HG02588 (cell line): ENCODE results near the gene SEC23A.
A peak's percentile ranks its signal among the peaks of the same experiment; 100 is the strongest.
"Not testable (repeated sequence)": the region's sequence is repeated elsewhere in the genome, so short reads cannot be mapped to it uniquely, and the experiment has no call there.

Experiments used
- ATAC-seq: cut with Tn5 transposase; IDR thresholded peaks from one replicate; pipeline ENCODE4 v1.9.1; 2021; ENCODE audit warnings: mild to moderate bottlenecking, moderate library complexity; ENCODE audit not compliant: unreplicated experiment

SEC23A gene

DNA sequence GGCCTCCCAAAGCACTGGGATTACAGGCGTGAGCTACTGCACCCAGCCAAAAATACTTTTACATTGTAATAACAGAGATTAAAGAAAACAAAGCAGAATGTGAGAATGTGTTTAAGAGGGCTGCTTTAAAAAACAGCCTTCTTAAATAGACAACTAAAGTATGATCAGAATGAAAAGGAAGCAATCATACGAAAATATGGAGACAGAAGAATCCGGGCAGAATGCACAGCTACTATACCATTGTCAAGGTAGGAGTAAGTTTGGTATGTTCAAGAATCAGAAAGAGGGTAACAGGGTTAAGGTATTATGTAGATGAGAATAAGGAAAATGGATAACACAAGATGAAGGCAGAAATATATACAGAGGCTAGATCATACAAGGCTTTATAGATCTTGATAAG, 8.5 kb downstream of the SEC23A start:
- no peak for ATAC-seq

GRCh38 chr14:39091716-39092115, 11.3 kb downstream of the SEC23A start:
- ATAC-seq, result no peak

GRCh38 chr14:39090548-39091111, 12.4 kb downstream of the SEC23A start:
- no peak for ATAC-seq

GRCh38 chr14:39087493-39087892, 15.5 kb downstream of the SEC23A start:
- ATAC-seq, result no peak

DNA sequence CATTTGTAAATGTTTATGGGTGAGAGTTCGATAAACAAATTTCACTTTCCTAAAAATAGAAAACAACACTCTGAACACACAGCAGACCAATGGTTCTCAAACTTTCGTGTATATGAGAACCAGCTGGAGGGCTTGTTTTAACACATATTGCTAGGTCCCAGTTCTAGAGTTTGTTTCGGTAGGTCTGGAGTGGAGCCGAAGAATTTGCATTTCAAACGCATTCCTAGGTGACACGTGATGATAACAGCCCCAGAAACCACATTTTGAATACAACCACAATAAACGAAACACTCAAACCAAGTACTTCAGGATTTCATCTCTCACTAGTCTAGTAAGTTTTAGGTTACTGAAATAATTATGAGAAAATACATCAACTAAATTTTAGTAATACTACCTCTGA, 17.1 kb downstream of the SEC23A start:
- no peak for ATAC-seq

DNA sequence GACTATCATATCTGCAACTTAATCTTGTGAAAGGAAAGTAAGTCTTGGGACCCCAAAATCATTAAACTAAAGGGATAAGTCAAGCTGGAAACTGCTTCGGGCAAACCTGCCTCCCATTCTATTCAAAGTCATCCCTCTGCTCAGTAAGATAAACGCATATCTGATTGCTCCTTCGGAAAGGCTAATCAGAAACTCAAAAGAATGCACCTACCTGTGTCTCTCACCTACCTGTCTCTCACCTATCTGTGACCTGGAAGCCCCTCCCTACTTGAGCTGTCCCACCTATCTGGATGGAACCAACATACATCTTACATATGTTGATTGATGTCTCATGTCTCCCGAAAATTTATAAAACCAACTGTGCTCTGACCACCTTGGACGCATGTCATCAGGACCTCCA, 19.9 kb downstream of the SEC23A start:
- ATAC-seq, result no peak

DNA sequence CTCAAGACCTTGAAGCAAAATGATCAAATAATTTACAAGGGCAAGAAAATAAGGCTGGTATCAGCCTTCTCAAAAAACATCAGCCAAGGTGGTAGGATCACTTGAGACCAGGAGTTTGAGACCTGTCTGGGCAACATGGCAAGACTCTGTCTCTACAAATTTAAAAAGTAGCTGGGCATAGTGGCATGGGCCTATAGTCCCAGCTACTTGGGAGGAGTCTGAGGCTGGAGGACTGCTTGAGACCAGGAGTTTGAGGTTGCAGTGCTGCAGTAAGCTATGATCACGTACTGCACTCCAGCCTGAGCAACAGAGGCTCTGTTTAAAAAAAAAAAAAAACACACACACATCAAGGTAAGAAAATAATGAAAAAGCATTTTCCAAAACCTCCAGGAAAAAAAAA, 22.1 kb downstream of the SEC23A start:
- no peak for ATAC-seq

GRCh38 chr14:39071096-39071495, 31.9 kb downstream of the SEC23A start:
- no peak for ATAC-seq

- ATAC-seq, result no peak
These were observed 33.1 kb downstream of the SEC23A start for GRCh38 chr14:39069923-39070322.

DNA sequence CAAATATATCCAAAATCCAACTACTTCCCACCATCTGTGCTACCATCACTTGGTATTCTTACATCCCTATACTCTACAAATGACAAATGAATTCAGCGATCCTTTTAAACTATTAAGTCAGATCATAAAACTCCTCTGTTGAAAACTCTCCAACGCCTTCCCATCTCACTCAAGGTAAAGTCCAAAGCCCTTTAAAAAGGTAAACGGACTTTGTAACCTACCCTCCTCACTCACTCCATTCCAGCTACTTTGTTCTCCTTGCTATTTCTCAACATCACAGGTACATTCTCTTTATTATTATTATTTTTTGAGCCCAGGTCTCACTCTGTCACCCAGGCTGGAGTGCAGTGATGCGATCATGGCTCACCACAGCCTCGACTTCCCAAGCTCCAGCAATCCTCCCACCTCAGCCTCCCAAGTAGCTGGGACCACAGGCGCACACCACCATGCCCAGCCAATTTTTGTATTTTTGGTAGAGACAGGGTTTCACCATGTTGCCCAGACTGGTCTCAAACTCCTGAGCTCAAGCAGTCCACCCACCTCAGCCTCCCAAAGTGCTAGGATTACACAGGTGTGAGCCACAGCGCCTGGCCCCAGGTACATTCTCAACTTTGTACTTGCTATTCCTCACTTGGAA, 33.7 kb downstream of the SEC23A start:
- not testable (repeated sequence) for ATAC-seq

DNA sequence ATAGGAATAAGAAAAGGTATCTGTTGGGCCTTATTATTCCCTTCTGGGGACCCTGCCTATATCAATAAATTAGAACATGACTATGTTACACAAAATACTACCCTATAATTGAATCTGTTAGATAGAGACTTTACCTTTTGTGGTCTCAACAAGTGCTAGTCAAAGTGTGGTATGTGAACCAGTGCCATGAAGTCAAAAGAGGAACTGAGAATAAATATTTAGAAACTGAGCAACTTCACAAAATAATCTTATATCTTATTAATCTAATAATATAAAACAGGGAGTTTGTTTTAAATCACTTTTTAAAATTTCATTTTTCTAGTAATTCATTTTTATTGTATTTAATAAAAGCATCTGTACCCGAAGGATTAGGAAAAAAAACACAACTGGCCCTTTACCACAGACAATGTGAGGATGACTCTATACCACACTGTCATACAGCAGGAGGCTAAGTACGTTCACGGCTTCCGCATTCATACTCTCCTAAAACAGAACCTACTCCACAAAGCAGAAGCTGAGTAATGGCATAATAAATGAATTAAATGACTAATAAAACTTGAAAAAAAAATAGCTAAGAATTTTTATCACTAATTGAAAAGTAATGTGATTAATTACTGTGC, 42.1 kb downstream of the SEC23A start:
- peak; percentile 95 for ATAC-seq

GRCh38 chr14:39055786-39056474, 47.1 kb downstream of the SEC23A start:
- ATAC-seq, result no peak

GRCh38 chr14:39052869-39053454, 50.1 kb downstream of the SEC23A start:
- not testable (repeated sequence) for ATAC-seq

DNA sequence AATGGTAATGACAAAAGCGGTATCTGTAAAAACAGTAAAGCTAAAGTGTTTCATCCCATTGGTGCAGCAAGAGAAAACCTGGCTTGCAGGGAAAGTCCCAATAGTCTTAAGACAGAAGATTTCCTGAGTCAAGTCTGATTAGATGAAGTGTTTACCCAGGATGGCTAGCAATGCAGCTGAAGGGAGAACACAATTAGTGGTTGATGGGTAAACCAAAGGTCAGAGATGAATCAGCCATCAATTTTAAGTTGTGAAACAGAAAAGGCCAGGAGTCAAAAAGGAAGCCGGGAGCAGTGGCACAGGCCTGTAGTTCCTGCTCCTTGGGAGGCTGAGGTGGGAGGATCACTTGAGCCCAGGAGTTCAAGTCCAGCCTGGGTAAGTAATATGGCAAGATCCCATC, 52.6 kb downstream of the SEC23A start:
- peak; percentile 39 for ATAC-seq

GRCh38 chr14:39045889-39046288, 57.1 kb downstream of the SEC23A start:
- ATAC-seq, result not testable (repeated sequence)

- no peak for ATAC-seq
These were observed 59.6 kb downstream of the SEC23A start for GRCh38 chr14:39043352-39043943.

- ATAC-seq, result no peak
These were observed 62.5 kb downstream of the SEC23A start for GRCh38 chr14:39040529-39040928.

DNA sequence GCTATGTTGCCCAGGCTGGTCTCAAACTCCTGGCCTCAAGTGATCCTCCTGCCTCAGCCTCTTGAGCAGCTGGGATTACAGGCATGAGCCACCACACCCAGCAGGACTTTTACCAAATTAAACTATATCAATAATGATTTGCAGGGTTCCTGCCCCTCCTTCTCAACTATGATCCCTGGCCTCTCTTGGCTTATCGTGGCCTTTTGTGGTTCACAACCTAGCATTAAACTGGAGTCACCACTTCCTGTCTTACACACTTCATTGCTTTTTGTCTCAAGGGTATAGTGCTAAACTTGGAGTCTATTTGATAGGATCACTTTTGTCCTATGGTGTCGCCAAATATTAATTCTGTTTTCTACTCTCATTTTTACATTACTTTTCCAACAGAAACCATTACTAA, 64.5 kb downstream of the SEC23A start:
- no peak for ATAC-seq

DNA sequence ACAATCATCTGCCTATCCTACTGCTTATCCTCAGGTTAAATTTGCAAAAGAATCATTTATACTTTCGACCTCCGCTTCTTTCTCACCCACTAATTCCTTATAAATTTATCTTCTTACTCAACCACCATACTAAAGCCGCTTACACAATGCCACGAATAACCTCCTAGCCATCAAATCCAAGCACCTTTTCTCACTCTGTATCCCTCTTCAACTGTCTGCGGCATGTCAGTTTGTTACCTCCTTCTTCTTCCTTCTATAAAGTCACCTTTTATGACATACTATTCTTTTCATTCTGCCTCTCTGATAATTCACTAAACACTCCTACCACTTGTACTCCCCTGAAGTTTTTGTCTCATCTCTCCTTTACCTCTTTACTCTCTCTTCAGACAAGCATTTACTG, 66.3 kb downstream of the SEC23A start:
- no peak for ATAC-seq

DNA sequence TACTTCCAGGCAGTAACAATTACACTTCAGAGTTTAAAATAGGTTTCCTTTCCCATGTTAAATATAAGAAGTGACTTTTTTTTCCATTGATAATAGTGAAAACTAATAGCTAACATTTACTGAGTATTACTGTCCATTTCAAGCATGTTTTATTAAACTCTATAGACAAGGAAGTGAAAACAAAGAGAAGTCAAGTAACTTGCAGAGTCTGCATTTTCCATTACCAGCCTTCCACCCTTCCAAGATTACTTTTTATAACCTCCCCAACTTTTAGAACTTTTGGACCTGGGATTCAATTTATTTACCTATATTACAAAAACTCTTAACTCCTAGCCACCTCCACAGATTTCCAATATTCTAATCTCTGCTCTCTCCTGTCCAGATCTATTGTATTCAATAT, 67.7 kb downstream of the SEC23A start:
- no peak for ATAC-seq
